NB4 (cell line): ENCODE results near the gene NAA35.

Source experiments
- MYC ChIP-seq: IDR thresholded peaks from 2 replicates; pipeline ENCODE4 v1.6.1; 2011; ENCODE audit warnings: low read depth, low read length
- POLR2A ChIP-seq: IDR thresholded peaks from 2 replicates; pipeline ENCODE4 v1.6.1; 2011; ENCODE audit warnings: mild to moderate bottlenecking; ENCODE audit not compliant: insufficient read length; ENCODE audit errors: extremely low read depth
- TF ChIP-seq, protein P1 (sequence below): IDR thresholded peaks from one replicate; pipeline ENCODE4 v1.5.1; 2012; ENCODE audit warnings: low read depth, low read length
- TF ChIP-seq, protein P2 (sequence below): IDR thresholded peaks from 2 replicates; pipeline ENCODE4 v1.6.1; 2011; ENCODE audit warnings: low read depth, low read length

DNA sequence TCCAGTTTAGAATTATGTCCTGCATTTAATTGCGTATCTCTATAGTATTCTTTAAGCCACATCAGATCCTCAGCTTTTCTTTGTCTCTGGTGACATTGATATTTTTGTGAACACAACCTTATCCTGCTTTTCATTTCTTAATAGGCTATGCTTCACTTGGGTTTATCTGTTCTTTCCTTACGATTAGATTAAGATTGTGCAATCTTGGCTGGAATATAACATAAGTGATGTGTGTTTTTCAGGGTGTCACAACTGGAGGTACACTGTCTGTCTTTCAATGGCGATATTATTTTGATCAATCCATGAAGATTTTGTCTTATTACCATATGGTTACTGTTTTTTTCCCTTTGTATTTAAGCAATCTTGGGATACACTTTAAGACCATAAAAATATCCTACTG, 23.6 kb downstream of the NAA35 start:
- TF ChIP-seq POLR2A: no peak
- TF ChIP-seq, protein P1, sequence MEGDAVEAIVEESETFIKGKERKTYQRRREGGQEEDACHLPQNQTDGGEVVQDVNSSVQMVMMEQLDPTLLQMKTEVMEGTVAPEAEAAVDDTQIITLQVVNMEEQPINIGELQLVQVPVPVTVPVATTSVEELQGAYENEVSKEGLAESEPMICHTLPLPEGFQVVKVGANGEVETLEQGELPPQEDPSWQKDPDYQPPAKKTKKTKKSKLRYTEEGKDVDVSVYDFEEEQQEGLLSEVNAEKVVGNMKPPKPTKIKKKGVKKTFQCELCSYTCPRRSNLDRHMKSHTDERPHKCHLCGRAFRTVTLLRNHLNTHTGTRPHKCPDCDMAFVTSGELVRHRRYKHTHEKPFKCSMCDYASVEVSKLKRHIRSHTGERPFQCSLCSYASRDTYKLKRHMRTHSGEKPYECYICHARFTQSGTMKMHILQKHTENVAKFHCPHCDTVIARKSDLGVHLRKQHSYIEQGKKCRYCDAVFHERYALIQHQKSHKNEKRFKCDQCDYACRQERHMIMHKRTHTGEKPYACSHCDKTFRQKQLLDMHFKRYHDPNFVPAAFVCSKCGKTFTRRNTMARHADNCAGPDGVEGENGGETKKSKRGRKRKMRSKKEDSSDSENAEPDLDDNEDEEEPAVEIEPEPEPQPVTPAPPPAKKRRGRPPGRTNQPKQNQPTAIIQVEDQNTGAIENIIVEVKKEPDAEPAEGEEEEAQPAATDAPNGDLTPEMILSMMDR: no peak
- TF ChIP-seq, protein P2, sequence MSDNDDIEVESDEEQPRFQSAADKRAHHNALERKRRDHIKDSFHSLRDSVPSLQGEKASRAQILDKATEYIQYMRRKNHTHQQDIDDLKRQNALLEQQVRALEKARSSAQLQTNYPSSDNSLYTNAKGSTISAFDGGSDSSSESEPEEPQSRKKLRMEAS: no peak
- no peak for TF ChIP-seq MYC
